Measurements from ENCODE around the gene TLCD1.
"Not testable (repeated sequence)": the region's sequence is repeated elsewhere in the genome, so short reads cannot be mapped to it uniquely, and the experiment has no call there.

The TLCD1 gene

GRCh38 chr17:28747051-28747691 is 21.1 kb upstream of the TLCD1 start:
- DNase-seq (ENCODE audit: low read depth in 2 of 2): no peak

- no peak for DNase-seq (ENCODE audit: low read depth in 2 of 2)
These were observed 20.6 kb upstream of the TLCD1 start for GRCh38 chr17:28746611-28747050.

DNA sequence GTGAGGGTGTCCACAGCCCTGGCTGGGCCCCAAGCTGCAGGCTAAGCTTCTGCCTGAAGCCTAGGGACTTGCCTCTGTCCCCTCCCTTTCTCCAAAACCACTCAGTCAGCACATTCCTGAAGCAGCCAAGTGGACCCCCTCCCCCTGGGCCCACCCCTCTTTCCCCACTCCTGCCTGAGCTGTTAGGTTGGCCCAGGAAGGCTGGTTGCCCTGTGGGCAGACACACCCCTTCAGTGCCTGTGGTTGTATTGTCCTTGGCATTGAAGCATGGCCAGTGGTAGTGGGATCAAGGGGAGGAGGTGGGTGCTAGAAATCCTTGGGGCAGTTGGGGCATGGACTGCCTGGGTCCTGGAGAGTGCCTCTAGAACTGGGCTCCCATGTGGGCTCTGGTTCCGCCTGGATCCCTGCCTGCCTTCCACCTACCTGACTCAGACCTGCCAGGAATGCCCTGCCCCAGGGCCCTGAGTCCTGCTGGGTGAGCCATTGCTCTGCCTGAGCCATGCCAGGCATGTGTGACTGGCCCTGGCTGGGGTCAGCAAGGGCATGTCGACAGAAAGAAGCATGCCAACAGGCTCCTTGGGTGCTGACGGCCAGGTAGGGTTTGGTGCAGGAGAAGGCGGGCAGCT is 19.9 kb upstream of the TLCD1 start:
- DNase-seq (ENCODE audit: low read depth in 2 of 2): no peak

DNA sequence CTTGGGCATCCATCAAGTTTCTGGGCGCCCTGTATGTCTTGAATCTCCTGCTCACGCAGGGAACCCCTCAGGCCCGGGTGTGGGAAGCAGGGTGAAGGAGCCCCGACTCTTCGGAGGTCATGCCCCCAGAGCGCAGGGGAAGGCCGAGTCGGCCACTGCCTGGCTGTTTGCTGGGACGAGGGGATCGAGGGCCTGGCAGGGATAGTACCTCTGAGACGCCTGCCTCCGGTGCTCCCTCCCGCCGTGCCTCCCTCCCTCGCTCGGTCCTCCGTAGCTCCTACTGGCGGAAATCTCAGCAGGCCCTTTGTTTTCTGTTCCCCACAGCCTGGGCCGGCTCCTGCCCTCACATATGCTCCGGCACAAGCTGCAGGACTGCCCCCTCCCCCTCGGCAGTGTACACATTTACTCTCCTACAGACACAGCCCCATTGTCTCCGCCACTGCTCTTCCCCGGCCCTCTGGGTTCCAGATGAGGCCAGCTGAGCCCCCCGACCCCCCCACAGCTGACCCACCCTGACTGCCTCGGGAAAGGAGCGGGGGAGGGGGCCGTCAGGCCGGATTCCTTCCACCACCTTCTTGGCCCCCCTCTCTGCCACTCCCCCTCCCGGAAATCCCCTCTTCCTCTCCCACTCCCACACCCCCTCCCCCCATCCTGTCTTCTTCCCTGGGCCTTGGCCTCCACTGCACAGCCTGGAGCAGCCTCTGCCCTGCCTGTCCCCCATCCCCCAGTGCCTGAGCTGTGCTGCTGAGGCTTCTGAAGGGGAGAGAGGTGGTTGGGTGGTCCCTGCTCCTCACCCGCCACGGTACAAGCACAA is 19.1 kb upstream of the TLCD1 start:
- DNase-seq (ENCODE audit: low read depth in 2 of 2): no peak

DNA sequence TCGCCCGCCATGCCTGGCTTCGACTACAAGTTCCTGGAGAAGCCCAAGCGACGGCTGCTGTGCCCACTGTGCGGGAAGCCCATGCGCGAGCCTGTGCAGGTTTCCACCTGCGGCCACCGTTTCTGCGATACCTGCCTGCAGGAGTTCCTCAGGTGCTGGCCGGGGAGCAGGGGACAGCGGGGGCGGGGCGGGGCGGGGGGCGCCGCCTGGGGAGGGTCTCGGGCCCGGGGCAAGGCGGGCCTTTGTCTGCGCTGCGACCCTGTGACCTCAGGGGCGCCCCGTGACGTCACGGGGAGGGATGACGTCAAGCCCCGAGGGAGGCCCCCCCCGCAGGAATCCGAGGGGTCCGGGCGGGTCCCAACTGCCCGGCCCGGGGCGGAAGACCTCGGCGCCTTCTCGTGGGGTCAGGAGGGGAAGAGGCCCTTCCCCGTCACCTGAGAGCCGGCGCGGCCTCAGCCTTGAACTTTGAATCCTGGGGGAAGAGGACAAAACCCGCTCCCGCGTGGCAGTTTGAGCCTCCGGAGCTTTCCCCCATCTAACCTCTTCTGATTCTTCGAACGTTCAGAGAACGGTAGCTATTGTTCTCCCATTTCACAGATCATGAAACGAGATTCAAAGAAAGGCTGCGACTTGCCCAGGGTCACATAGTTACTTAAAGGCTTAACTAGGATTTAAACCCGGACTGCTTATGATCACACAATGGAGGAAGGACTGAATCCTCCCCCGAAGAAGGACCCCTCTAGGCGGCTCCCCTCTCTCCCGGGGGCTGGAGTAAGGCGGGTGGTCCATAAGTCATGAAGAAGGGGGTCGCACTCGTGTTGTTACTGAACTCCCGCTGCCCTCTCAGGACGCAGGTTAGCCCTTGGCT is 18.3 kb upstream of the TLCD1 start:
- DNase-seq (ENCODE audit: low read depth in 2 of 2): peak in 1 of 2 donors; percentile 44

DNA sequence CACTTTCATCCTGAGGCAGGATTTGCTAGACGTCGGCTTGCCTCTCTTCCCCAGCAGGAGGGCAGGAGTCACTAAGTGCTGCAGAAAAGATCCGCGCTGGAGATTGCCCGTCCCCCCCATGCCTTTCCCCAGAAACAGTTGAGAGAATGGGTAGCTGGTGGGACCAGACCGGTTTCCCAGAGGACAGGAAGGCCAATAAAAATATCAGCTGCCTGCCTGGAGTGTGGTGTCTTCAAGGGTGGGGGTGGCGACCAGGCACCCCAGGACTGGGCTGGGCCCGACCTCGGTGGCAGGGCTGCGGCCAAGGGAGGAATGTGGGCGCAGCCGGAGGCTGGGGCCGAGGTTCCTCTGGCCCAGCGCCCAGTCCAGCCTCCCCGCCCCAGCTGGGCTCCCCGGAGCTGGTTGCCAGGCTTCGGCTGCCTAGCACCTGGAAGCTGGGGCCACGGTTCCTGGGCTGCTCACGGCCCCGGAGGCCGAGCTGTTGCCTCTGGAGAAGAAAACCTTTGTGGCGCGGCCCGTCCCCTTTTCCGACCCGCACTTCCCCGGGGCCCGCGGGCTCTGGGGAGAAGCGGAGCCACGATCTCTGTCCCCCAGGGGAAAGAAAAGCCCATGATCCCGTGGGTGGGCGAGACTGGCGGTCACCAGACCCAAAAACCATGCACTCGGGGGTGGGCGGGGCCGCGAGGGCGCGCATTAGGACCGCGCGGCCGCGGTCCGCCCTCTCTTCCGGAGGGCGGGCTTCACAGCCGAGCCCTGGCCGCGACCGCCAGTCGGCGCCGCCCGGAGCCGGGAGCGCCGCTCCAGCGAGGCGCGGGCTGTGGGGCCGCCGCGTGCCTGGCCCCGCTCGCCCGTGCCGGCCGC is 17.4 kb upstream of the TLCD1 start, which contains the start of gene TRAF4:
TRAF4 (plus strand) TSS at position 769 of the 861 bp plus-strand sequence. CDS start 102 bp downstream, outside the sequence.
- DNase-seq (ENCODE audit: low read depth in 2 of 2): peak; percentile 48 to 50

DNA sequence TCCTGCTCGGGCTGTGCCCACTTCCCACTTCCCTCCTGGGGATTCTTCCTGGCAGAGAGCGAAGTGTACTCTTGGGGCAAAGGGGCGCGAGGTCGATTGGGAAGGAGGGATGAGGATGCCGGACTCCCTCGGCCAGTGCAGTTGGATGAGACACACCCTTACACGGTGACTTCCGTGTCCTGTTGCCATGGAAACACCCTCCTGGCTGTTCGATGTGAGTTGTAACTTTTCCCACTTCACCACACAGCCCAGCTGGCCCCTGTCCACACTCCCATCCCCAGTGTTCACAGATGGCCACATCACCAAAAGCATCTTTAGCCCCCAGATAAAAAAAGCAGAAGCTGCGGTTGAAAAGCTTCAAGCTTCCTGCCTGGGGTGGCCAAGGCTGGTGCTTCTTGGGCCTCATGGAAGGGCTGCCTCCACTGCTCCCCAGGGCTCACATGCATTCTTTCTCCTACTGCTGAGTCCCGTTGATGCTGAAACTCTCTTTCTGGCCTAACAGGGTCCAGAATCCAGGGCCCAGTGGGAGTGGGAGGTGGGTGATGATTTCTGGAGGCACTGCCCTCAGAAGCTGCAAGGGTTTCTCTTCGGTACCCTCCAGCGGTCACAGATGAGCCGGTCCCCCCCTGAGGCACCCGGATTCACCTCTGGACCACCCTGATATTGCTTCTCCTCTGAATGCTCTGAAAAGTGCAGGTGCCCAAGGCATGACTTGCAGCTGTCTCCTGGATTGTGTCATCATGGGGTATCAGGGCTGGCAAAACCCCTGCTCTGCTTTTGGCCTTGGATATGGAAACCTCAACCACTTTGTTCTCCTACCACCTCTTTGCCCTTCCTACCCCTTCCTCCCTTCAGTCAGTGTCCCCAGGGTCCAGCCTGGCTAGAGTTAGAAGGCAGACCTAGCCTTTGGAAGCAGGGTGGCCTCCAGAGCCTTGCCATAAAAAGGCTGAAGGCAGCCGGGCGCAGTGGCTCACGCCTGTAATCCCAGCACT is 15.6 kb upstream of the TLCD1 start:
- no peak for DNase-seq (ENCODE audit: low read depth in 2 of 2)

- no peak for DNase-seq (ENCODE audit: low read depth in 2 of 2)
These were observed 14.6 kb upstream of the TLCD1 start for GRCh38 chr17:28740406-28741357.

- DNase-seq (ENCODE audit: low read depth in 2 of 2): no peak
These were observed 12.8 kb upstream of the TLCD1 start for GRCh38 chr17:28738680-28739384.

- DNase-seq (ENCODE audit: low read depth in 2 of 2): no peak
These were observed 12.0 kb upstream of the TLCD1 start for GRCh38 chr17:28737770-28738679.

GRCh38 chr17:28737316-28737715 is 11.3 kb upstream of the TLCD1 start:
- DNase-seq (ENCODE audit: low read depth in 2 of 2): no peak

- not testable (repeated sequence) for DNase-seq (ENCODE audit: low read depth in 2 of 2)
These were observed 10.1 kb upstream of the TLCD1 start for GRCh38 chr17:28735913-28736769.

GRCh38 chr17:28735242-28735722 is 9.2 kb upstream of the TLCD1 start:
- DNase-seq (ENCODE audit: low read depth in 2 of 2): no peak

DNA sequence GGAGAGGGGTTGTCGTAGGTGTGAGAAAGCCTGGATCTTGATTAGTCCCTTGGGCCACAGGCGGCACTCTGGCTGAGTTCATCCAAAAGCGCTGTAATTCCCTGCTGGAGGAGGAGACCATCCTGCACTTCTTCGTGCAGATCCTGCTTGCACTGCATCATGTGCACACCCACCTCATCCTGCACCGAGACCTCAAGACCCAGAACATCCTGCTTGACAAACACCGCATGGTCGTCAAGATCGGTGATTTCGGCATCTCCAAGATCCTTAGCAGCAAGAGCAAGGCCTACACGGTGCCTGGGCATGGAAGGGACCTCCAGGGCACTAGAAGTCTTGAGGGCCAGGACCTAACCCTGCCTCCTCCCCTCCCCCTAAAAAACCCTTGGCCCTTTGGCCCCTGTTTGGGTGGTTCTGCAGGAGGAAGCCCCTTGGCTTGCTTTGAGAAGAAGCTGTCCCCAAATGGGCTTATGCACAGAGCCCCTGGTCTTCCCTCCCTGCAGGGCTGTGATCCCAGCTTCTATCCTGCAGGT is 8.7 kb upstream of the TLCD1 start:
- DNase-seq (ENCODE audit: low read depth in 2 of 2): no peak

DNA sequence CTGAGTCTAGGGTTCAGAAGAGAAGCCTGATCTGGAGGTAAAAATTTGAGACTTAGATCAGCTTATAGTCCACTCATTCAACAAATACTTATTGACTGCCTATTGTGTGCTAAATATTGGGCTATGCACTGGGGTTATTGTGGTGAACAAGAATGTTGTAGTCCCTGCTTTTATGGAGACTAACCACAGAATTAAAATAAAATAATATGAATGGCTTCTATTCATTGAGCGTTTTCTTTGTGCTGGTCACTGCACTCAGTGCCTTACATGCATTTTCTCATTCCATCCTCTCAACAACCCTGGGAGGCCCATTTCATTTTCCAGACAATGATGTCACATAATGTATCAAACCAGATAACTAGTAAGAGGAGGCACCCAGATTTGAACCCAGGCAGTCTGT is 7.3 kb upstream of the TLCD1 start:
- no peak for DNase-seq (ENCODE audit: low read depth in 2 of 2)
